Keratinocyte (primary cell): Measurements from ENCODE around the gene ABTB1. TPM values are rescaled to one million over a fixed set of nuclear protein-coding genes. Genes with fewer than 3 reads are reported as not detected.

Experiments used
- DNase-seq: peaks from one replicate; pipeline ENCODE4 v3.0.0-alpha.2; 2011; ENCODE audit warnings: low read depth, missing footprints, low spot score
- FAIRE-seq: peaks from 2 replicates; lab custom pipeline; 2011; peaks lifted over from hg19 to GRCh38; lab: Jason Lieb, UNC
- H2AFZ ChIP-seq: 2 replicates; pipeline ENCODE4 v1.6.0; 2012; ENCODE audit warnings: low read length, control low read depth, inconsistent platforms; ENCODE audit not compliant: control insufficient read depth
- H3K27ac ChIP-seq: 2 replicates; pipeline ENCODE4 v1.5.1; 2011; ENCODE audit warnings: low read length; ENCODE audit not compliant: control insufficient read depth, insufficient read depth
- H3K27me3 ChIP-seq: 3 replicates; pipeline ENCODE4 v1.6.0; 2011; ENCODE audit warnings: low read length; ENCODE audit not compliant: control insufficient read depth, insufficient read depth; ENCODE audit errors: extremely low read depth
- H3K36me3 ChIP-seq, 2 experiments: 2 replicates in 1 of 2; 3 replicates in 1 of 2; pipeline ENCODE4 v1.5.1; 2011; ENCODE audit warnings: low read length in 2 of 2, mild to moderate bottlenecking in 1 of 2; ENCODE audit not compliant: control insufficient read depth in 2 of 2, insufficient read depth in 2 of 2; ENCODE audit errors: extremely low read depth in 1 of 2
- H3K4me1 ChIP-seq: 3 replicates; pipeline ENCODE4 v1.5.1; 2011; ENCODE audit warnings: low read length; ENCODE audit not compliant: control insufficient read depth, insufficient read depth; ENCODE audit errors: extremely low read depth
- H3K4me2 ChIP-seq: 3 replicates; pipeline ENCODE4 v1.6.0; 2011; ENCODE audit warnings: low read depth, low read length; ENCODE audit not compliant: control insufficient read depth, insufficient read depth; ENCODE audit errors: extremely low read depth
- H3K4me3 ChIP-seq, 3 experiments: fragments of 200-600 bp in 1 of 3; sonication (generic) in 1 of 3; 2 replicates in 2 of 3; 3 replicates in 1 of 3; pipeline ENCODE4 v1.5.1; 2011 to 2016; ENCODE audit warnings: low read length in 3 of 3, mild to moderate bottlenecking in 3 of 3, control low read depth in 2 of 3, inconsistent platforms in 1 of 3, low read depth in 1 of 3, mixed read lengths in 1 of 3, mixed run types in 1 of 3, moderate library complexity in 1 of 3; ENCODE audit not compliant: control insufficient read depth in 2 of 3, insufficient read depth in 2 of 3; ENCODE audit errors: extremely low read depth in 1 of 3
- H3K79me2 ChIP-seq: 2 replicates; pipeline ENCODE4 v1.6.0; 2012; ENCODE audit warnings: low read length; ENCODE audit not compliant: control insufficient read depth, insufficient read depth
- H3K9ac ChIP-seq: 3 replicates; pipeline ENCODE4 v1.6.0; 2011; ENCODE audit warnings: low read length; ENCODE audit not compliant: control insufficient read depth, insufficient read depth; ENCODE audit errors: extremely low read depth
- H3K9me1 ChIP-seq: 3 replicates; pipeline ENCODE4 v1.6.0; 2011; ENCODE audit warnings: low read length; ENCODE audit not compliant: control insufficient read depth, insufficient read depth; ENCODE audit errors: extremely low read depth
- H3K9me3 ChIP-seq: 2 replicates; pipeline ENCODE4 v1.5.1; 2012; ENCODE audit warnings: low read depth, low read length; ENCODE audit not compliant: control insufficient read depth
- H4K20me1 ChIP-seq: 3 replicates; pipeline ENCODE4 v1.6.0; 2011; ENCODE audit warnings: low read length; ENCODE audit not compliant: control insufficient read depth, insufficient read depth; ENCODE audit errors: extremely low read depth
- EZH2 ChIP-seq: IDR thresholded peaks from one replicate; pipeline ENCODE4 v1.6.1; 2012; ENCODE audit warnings: inconsistent platforms, mild to moderate bottlenecking, low read length, moderate library complexity
- dilution Hi-C: fragments of 300-500 bp; cut with MboI; formaldehyde crosslinking; loops from one replicate; pipeline ENCODE4 v1.7.0; 2020; ENCODE audit warnings: low sequenced_read_pairs; ENCODE audit not compliant: extremely low pct_ligation_motif_present
- polyA plus RNA-seq, 5 experiments: library from polyadenylated mRNA; depleted of rRNA in 3 of 5; stranded (reverse) in 3 of 5; stranded (forward) in 1 of 5; unstranded in 1 of 5; fragments of >200 nt; gene quantifications; 1 replicate in 1 of 5; 2 replicates in 3 of 5; 3 replicates in 1 of 5; pipeline versions ENCODE4 v1.2.1 to v1.2.3, GENCODE V29; 2011 to 2012; ENCODE audit warnings: missing spikeins in 2 of 5, low read depth in 1 of 5, low replicate concordance in 1 of 5
- TF ChIP-seq, protein P1 (sequence below), 3 experiments: IDR thresholded peaks in 1 of 3; conservative IDR thresholded peaks in 1 of 3; optimal IDR thresholded peaks in 1 of 3; 2 replicates in 2 of 3; 3 replicates in 1 of 3; pipeline versions ENCODE3 to v1.5.1; 2011; ENCODE audit warnings: low read length in 3 of 3, mild to moderate bottlenecking in 3 of 3, moderate library complexity in 2 of 3, control low read depth in 1 of 3, inconsistent platforms in 1 of 3; ENCODE audit not compliant: insufficient read depth in 2 of 3; ENCODE audit errors: extremely low read depth in 1 of 3

Gene ABTB1
- polyA plus RNA-seq, 1 donor (not counting 4 experiments of a cell fraction or from before 2014, with no cell fraction given) = 11.6 TPM

DNA sequence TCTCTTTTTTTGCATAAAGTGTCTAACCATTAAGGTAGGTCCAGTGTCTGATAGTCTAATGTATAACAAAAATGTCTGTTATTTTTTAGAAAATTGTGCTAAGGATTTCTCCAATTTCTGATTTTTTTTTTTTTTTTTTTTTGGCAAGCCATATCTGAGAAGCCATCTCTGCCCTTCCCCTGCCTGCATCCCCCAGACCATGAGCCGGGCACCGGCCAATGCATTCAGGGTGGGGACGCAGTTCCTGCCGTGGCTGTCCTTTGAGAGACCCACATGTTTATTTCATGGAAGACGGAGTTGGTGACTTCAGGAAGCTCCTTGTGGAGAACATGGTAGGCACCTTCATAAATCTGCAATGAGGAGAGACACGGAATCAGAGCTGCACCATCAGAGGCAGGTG lies 19.2 kb downstream of the ABTB1 start:
- Histone ChIP-seq H3K4me1 (peaks cover 35% of the 10 kb centered on the region), H3K36me3 (no peaks in the 10 kb centered on the region)
- dilution Hi-C loops = no loop called here

DNA sequence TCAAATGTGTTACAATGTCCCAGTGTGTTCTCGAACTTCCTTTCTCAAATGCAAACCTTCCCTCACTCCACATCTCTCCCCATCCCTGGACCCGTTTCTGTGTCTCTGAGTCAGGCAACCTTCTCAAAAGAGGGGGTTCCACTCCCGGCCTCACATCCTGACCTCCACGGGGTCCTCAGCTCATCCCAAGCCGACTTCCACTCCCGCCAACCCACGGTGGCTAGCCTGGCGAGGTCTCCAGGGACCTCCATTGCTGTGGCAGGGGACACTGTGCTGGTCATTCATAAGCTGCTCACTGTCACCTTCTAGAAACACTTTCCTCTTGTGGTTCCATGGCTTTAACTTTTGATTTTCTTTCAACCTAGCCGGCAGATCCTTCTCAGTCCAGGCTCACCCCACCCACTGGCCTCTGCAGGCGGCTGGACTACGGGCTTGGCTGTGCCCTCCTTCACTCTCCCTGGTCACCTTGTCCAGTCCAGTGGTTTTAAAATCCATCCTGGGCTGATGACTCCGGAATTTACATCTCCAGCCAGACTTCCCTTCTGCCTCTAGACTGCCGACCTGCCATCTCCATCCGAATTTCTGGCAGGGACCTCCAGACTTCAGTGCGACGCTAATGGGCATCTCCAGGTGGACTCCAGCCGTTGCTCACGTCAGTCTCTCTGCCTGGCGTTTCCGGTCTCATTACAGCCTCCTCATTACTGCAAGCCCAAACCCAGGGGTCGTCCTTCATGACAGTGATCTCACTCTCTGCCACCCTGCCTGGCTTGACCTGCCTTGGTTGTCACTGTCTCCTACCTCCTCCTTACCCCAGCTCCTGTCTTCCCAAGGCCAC lies 20.0 kb downstream of the ABTB1 start:
- Histone ChIP-seq H3K9ac (no peak overlapping the region), H3K79me2 (no peaks in the 10 kb centered on the region), H3K36me3 (no peaks in the 10 kb centered on the region), H3K4me1 (peaks cover 38% of the 10 kb centered on the region), H3K9me3 (no peaks in the 10 kb centered on the region), H3K27ac (no peak overlapping the region), H4K20me1 (no peaks in the 10 kb centered on the region), H3K9me1 (no peaks in the 10 kb centered on the region), H3K4me3 (no peak overlapping the region), H3K4me2 (no peak overlapping the region), H2AFZ (no peak overlapping the region), H3K27me3 (no peaks in the 10 kb centered on the region)
- TF ChIP-seq, protein P1, sequence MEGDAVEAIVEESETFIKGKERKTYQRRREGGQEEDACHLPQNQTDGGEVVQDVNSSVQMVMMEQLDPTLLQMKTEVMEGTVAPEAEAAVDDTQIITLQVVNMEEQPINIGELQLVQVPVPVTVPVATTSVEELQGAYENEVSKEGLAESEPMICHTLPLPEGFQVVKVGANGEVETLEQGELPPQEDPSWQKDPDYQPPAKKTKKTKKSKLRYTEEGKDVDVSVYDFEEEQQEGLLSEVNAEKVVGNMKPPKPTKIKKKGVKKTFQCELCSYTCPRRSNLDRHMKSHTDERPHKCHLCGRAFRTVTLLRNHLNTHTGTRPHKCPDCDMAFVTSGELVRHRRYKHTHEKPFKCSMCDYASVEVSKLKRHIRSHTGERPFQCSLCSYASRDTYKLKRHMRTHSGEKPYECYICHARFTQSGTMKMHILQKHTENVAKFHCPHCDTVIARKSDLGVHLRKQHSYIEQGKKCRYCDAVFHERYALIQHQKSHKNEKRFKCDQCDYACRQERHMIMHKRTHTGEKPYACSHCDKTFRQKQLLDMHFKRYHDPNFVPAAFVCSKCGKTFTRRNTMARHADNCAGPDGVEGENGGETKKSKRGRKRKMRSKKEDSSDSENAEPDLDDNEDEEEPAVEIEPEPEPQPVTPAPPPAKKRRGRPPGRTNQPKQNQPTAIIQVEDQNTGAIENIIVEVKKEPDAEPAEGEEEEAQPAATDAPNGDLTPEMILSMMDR (optimal IDR thresholded peaks at IDR 0.05 in 1 of 3, IDR thresholded peaks at IDR 0.05 in 1 of 3, conservative IDR thresholded peaks at IDR 0.05 in 1 of 3; ENCODE audit: extremely low read depth in 1 of 3, insufficient read depth in 2 of 3, low read length in 3 of 3) = no peak
- no peak for TF ChIP-seq EZH2
- dilution Hi-C loops = no loop called here
- DNase-seq (no peak), FAIRE-seq (no peak)

More for the DNA sequence above, 19.2 kb downstream of the ABTB1 start:
- Histone ChIP-seq H3K4me3 (no peak overlapping the region), H3K9me1 (no peaks in the 10 kb centered on the region), H3K4me2 (no peak overlapping the region), H2AFZ (no peak overlapping the region), H3K27me3 (no peaks in the 10 kb centered on the region), H3K9ac (no peak overlapping the region), H3K27ac (no peak overlapping the region), H3K79me2 (no peaks in the 10 kb centered on the region), H4K20me1 (no peaks in the 10 kb centered on the region), H3K9me3 (no peaks in the 10 kb centered on the region)
- no peak for FAIRE-seq
- DNase-seq = no peak
- no peak for TF ChIP-seq EZH2
- TF ChIP-seq, protein P1 (optimal IDR thresholded peaks at IDR 0.05 in 1 of 3, IDR thresholded peaks at IDR 0.05 in 1 of 3, conservative IDR thresholded peaks at IDR 0.05 in 1 of 3; ENCODE audit: extremely low read depth in 1 of 3, insufficient read depth in 2 of 3, low read length in 3 of 3) = no peak
